GM23248 (cell line): ENCODE measurements around the gene CLEC18C.
"Not testable (repeated sequence)": the region's sequence is repeated elsewhere in the genome, so short reads cannot be mapped to it uniquely, and the experiment has no call there.

Experiments used
- EZH2 ChIP-seq: fragments of 200-600 bp; sonication (generic); IDR thresholded peaks from 2 replicates; pipeline ENCODE4 v1.6.1; 2018; ENCODE audit warnings: antibody characterized with exemption, mild to moderate bottlenecking; ENCODE audit not compliant: insufficient read depth, poor library complexity, severe bottlenecking
- EZH2phosphoT487 ChIP-seq: fragments of 200-600 bp; sonication (generic); IDR thresholded peaks from 2 replicates; pipeline ENCODE4 v1.6.1; 2018; ENCODE audit warnings: antibody characterized with exemption, moderate library complexity, mild to moderate bottlenecking, low read depth; ENCODE audit not compliant: insufficient read depth

DNA sequence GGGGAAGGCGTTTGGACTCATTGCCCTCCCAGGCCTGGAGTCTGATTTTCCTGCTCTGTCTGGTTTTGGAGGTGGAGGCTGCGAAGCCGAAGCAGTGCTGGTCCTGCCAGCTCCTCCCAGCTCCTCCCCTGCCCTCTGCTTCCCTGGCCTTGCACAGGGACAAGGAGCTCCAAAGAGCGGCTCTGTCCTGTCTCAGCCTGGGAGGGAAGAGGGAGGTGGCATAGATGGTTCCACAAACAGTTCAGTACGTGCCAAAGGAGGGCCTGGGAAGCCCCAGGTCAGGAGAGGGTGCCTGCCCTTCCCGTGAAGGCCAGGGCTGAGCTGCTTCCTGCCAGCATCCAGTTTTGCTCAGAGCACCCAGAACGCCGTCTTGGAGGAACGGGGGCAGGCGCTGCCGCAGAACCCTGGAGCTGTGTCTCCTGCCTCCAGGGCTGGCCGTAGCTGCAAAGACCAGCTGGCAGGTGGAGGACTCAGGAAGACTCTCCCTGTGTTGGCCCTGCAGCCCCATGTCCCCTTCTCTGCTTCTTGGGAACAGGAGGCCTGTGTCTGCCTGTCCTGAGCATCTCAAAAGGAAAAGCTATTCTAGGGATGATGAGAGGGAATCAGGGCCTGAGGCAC lies 23.2 kb downstream of the CLEC18C start:
- TF ChIP-seq EZH2phosphoT487, EZH2: not testable (repeated sequence)
